Measurements from ENCODE around the gene TPSB2. TPM values are rescaled to one million over a fixed set of nuclear protein-coding genes. Genes with fewer than 3 reads are reported as not detected.
"Not testable (repeated sequence)": the region's sequence is repeated elsewhere in the genome, so short reads cannot be mapped to it uniquely, and the experiment has no call there.

The TPSB2 gene
- total and polyA plus RNA-seq, 9 of the 15 experiments (the other 6 are each of a cell fraction or from before 2014, with no cell fraction given): 0.18 TPM; not detected in 8

- CTCF ChIA-PET (ENCODE audit: low intra/inter-chr PET ratio); H3K9me3 ChIP-seq (replicated peaks; ENCODE audit: control insufficient read depth, insufficient read depth, low read depth, low read length); H3K9me1 ChIP-seq (ENCODE audit: control insufficient read depth, insufficient read depth, low read length); H4K20me1 ChIP-seq (replicated peaks; ENCODE audit: control insufficient read depth, insufficient read depth, low read length); H3K36me3 ChIP-seq (ENCODE audit: control insufficient read depth, insufficient read depth, low read length); DNase-seq (ENCODE audit: extremely low read depth in 1 of 4, low spot score in 3 of 4); H3K79me2 ChIP-seq (ENCODE audit: control insufficient read depth, insufficient read depth, low read length); H3K27ac ChIP-seq (ENCODE audit: extremely low read depth, low read depth, low read length); FAIRE-seq; H3K4me2 ChIP-seq (ENCODE audit: insufficient read depth, low read length); H3K9ac ChIP-seq (ENCODE audit: insufficient read depth in 1 of 2, low read depth in 2 of 2, low read length in 2 of 2); in situ Hi-C loops (cut with MboI); BruUV-seq (replicated peaks); H3K4me3 ChIP-seq; intact Hi-C loops (cut with micrococcal nuclease); ATAC-seq: not testable (repeated sequence)
- POLR2A ChIA-PET: interaction anchor here (1.4 kb wide), 1 partner anchor 8 kb away, joined by 3 read pairs; no protein-coding TSS in a partner anchor
- peaks cover 2 to 12% of the 10 kb centered on the region in 2 experiments; a peak in 3 of 5 replicates for H3K27me3 ChIP-seq (ENCODE audit: control insufficient read depth in 2 of 2, insufficient read depth in 2 of 2, low read length in 2 of 2)
- peaks cover 3 to 21% of the 10 kb centered on the region in 2 experiments; a peak in 3 of 5 replicates for H3K4me1 ChIP-seq (replicated peaks in 1 of 2; ENCODE audit: control insufficient read depth in 2 of 2, insufficient read depth in 2 of 2, low read length in 2 of 2)
- TF ChIP-seq ZNF121 (CRISPR knock-in tag; conservative IDR thresholded peaks at IDR 0.05): peak; percentile 91
- WGBS (ENCODE audit: insufficient coverage, low coverage, missing lambda C conversion rate): 66% methylated on average over 7 of the region's 7 CpGs
- peak overlapping the region; percentile 81; the same call in 1 of the 2 replicates for H2AFZ ChIP-seq (ENCODE audit: low read depth, low read length)
These were observed 39.4 kb upstream of the TPSB2 start for GRCh38 chr16:1269418-1269817.

DNA sequence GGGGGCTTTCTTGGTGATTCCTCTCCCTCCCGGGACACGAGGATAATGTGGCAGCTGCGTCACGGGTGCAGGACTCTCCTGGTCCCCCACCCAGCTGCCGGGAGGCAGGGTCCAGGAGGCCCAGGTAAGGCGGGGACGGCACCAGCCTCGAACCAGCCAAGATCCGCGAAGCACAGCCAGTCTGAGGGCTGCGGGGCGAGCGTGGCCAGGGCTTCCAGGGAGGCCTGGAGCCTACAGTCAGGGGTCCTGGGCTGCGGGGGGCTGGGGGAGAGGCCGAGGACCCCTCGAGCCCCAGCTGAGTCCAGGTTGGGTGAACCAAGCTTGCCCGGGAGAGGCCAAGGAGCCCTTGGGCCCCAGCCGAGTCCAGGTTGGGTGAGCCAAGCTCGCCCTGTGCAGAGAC lies 35.8 kb upstream of the TPSB2 start:
- no peaks in the 10 kb centered on the region for H3K9me1 ChIP-seq (ENCODE audit: control insufficient read depth, insufficient read depth, low read length)
- ChIA-PET CTCF (ENCODE audit: low intra/inter-chr PET ratio) (no interaction called here), POLR2A (no interaction called here)
- 2% methylated on average over 13 of the region's 19 CpGs for WGBS (ENCODE audit: insufficient coverage, low coverage, missing lambda C conversion rate)
- DNase-seq (ENCODE audit: extremely low read depth in 1 of 4, low spot score in 3 of 4): no peak
- no peak overlapping the region for H3K9ac ChIP-seq (ENCODE audit: insufficient read depth in 1 of 2, low read depth in 2 of 2, low read length in 2 of 2)
- intact Hi-C loops (cut with micrococcal nuclease) (no loop called here), in situ Hi-C loops (cut with MboI) (no loop called here)
- H3K4me1 ChIP-seq (replicated peaks in 1 of 2; ENCODE audit: control insufficient read depth in 2 of 2, insufficient read depth in 2 of 2, low read length in 2 of 2): peaks cover 3 to 27% of the 10 kb centered on the region in 2 experiments; a peak in 3 of 5 replicates
- no peak overlapping the region for H3K27ac ChIP-seq (ENCODE audit: extremely low read depth, low read depth, low read length)
- H2AFZ ChIP-seq (ENCODE audit: low read depth, low read length): no peak overlapping the region
- no peak for ATAC-seq
- H3K9me3 ChIP-seq (replicated peaks; ENCODE audit: control insufficient read depth, insufficient read depth, low read depth, low read length): peaks cover 7% of the 10 kb centered on the region; the same call in 1 of the 2 replicates
- no TSS peak for BruUV-seq (replicated peaks)
- H3K36me3 ChIP-seq (ENCODE audit: control insufficient read depth, insufficient read depth, low read length): no peaks in the 10 kb centered on the region
- H3K4me3 ChIP-seq: no peak overlapping the region
- peaks cover 10 to 34% of the 10 kb centered on the region in 2 experiments; a peak in 4 of 5 replicates for H3K27me3 ChIP-seq (ENCODE audit: control insufficient read depth in 2 of 2, insufficient read depth in 2 of 2, low read length in 2 of 2)
- no peak overlapping the region for H3K4me2 ChIP-seq (ENCODE audit: insufficient read depth, low read length)
- no peaks in the 10 kb centered on the region for H4K20me1 ChIP-seq (replicated peaks; ENCODE audit: control insufficient read depth, insufficient read depth, low read length)
- FAIRE-seq: no peak
- no peaks in the 10 kb centered on the region for H3K79me2 ChIP-seq (ENCODE audit: control insufficient read depth, insufficient read depth, low read length)
- TF ChIP-seq, protein P1, sequence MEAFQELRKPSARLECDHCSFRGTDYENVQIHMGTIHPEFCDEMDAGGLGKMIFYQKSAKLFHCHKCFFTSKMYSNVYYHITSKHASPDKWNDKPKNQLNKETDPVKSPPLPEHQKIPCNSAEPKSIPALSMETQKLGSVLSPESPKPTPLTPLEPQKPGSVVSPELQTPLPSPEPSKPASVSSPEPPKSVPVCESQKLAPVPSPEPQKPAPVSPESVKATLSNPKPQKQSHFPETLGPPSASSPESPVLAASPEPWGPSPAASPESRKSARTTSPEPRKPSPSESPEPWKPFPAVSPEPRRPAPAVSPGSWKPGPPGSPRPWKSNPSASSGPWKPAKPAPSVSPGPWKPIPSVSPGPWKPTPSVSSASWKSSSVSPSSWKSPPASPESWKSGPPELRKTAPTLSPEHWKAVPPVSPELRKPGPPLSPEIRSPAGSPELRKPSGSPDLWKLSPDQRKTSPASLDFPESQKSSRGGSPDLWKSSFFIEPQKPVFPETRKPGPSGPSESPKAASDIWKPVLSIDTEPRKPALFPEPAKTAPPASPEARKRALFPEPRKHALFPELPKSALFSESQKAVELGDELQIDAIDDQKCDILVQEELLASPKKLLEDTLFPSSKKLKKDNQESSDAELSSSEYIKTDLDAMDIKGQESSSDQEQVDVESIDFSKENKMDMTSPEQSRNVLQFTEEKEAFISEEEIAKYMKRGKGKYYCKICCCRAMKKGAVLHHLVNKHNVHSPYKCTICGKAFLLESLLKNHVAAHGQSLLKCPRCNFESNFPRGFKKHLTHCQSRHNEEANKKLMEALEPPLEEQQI (IDR thresholded peaks at IDR 0.05): no peak
- no peak for TF ChIP-seq ZEB2 (IDR thresholded peaks at IDR 0.05)

All from K562 (cell line).